SHP77 treated with DMSO at 0.1 percent for 48 hours (cell line): ENCODE data around the gene KCNG3.

Experiments
- DNase-seq: peaks from one replicate; lab custom pipeline; 2025; lab: John Stamatoyannopoulos, UW

The KCNG3 gene

GRCh38 chr2:42493468-42494354 lies at the start of gene KCNG3:
KCNG3 (minus strand) TSS chr2:42493982; CDS start chr2:42493501, 481 bp downstream.
- DNase-seq: peak; percentile 7

GRCh38 chr2:42542871-42543270 lies 49.1 kb upstream of the KCNG3 start:
- no peak for DNase-seq

- DNase-seq: no peak
Measured at GRCh38 chr2:42537493-42537892, 43.7 kb upstream of the KCNG3 start.

GRCh38 chr2:42532397-42532796 lies 38.6 kb upstream of the KCNG3 start:
- no peak for DNase-seq

GRCh38 chr2:42523341-42523740 lies 29.6 kb upstream of the KCNG3 start:
- DNase-seq: no peak

GRCh38 chr2:42522035-42522434 lies 28.3 kb upstream of the KCNG3 start:
- no peak for DNase-seq

- DNase-seq: no peak
Measured at GRCh38 chr2:42519624-42520023, 25.8 kb upstream of the KCNG3 start.

- no peak for DNase-seq
Measured at GRCh38 chr2:42516418-42516901, 22.7 kb upstream of the KCNG3 start.

GRCh38 chr2:42513252-42513918 lies 19.6 kb upstream of the KCNG3 start:
- DNase-seq: no peak

- no peak for DNase-seq
Measured at GRCh38 chr2:42510608-42511243, 16.9 kb upstream of the KCNG3 start.

- no peak for DNase-seq
Measured at GRCh38 chr2:42510191-42510590, 16.4 kb upstream of the KCNG3 start.

- no peak for DNase-seq
Measured at GRCh38 chr2:42504364-42505230, 10.8 kb upstream of the KCNG3 start.

GRCh38 chr2:42503291-42503690 lies 9.5 kb upstream of the KCNG3 start:
- DNase-seq: no peak

- no peak for DNase-seq
Measured at GRCh38 chr2:42498497-42498896, 4.7 kb upstream of the KCNG3 start.

- no peak for DNase-seq
Measured at GRCh38 chr2:42495611-42496010, 1.8 kb upstream of the KCNG3 start.

GRCh38 chr2:42495234-42495581 lies 1.4 kb upstream of the KCNG3 start:
- no peak for DNase-seq

- peak; percentile 82 for DNase-seq
Measured at GRCh38 chr2:42494355-42495233, 812 bp upstream of the KCNG3 start.

- DNase-seq: no peak
Measured at GRCh38 chr2:42492691-42493467, 903 bp downstream of the KCNG3 start.

GRCh38 chr2:42488297-42488696 lies 5.5 kb downstream of the KCNG3 start:
- DNase-seq: no peak
